Small intestine (tissue), 16 donors: ENCODE measurements around the gene INPP4A. TPM values are rescaled to one million over a fixed set of nuclear protein-coding genes. Genes with fewer than 3 reads are reported as not detected.

ENCODE experiments used
- DNase-seq, 2 donors: peaks; one replicate each; pipeline versions ENCODE4 v3.0.0 to v3.0.0-alpha.2; 2013
- FAIRE-seq: peaks from 2 replicates; lab custom pipeline; 2012; peaks lifted over from hg19 to GRCh38; lab: Jason Lieb, UNC
- H3K27ac ChIP-seq, 3 donors: one replicate each; pipeline ENCODE4 v1.5.1; 2013; ENCODE audit warnings: low read length in 2 of 3, mild to moderate bottlenecking in 2 of 3, control low read depth in 1 of 3, inconsistent platforms in 1 of 3, low read depth in 1 of 3, moderate library complexity in 1 of 3
- H3K27me3 ChIP-seq, 3 donors: one replicate each; pipeline ENCODE4 v1.6.1; 2013; ENCODE audit warnings: low read length in 3 of 3, inconsistent platforms in 1 of 3; ENCODE audit not compliant: control insufficient read depth in 3 of 3, insufficient read depth in 3 of 3
- H3K36me3 ChIP-seq, 3 donors: one replicate each; pipeline ENCODE4 v1.6.1; 2013; ENCODE audit warnings: low read length in 3 of 3, inconsistent platforms in 1 of 3, low read depth in 1 of 3, mild to moderate bottlenecking in 1 of 3, moderate library complexity in 1 of 3; ENCODE audit not compliant: control insufficient read depth in 3 of 3, insufficient read depth in 2 of 3
- H3K4me1 ChIP-seq, 3 donors: one replicate each; pipeline ENCODE4 v1.6.1; 2013; ENCODE audit warnings: low read length in 2 of 3, inconsistent platforms in 1 of 3, low read depth in 1 of 3, mild to moderate bottlenecking in 1 of 3, moderate library complexity in 1 of 3; ENCODE audit not compliant: control insufficient read depth in 3 of 3, insufficient read depth in 2 of 3
- H3K4me3 ChIP-seq, 3 donors: one replicate each; pipeline ENCODE4 v1.5.1; 2013; ENCODE audit warnings: low read length in 3 of 3, control low read depth in 1 of 3, inconsistent platforms in 1 of 3, low read depth in 1 of 3, mild to moderate bottlenecking in 1 of 3, moderate library complexity in 1 of 3
- H3K9me3 ChIP-seq, 2 donors: one replicate each; pipeline ENCODE4 v1.6.1; 2013; ENCODE audit warnings: low read depth in 1 of 2, low read length in 1 of 2; ENCODE audit not compliant: control insufficient read depth in 2 of 2, insufficient read depth in 1 of 2
- WGBS, 3 donors: extraction: QIAGEN DNeasy Blood & Tissue Kit; methylation state at CpG; one replicate each; pipeline ENCODE4 v1.1.7; 2013; 5-methylcytosine and 5-hydroxymethylcytosine counted together
- long read RNA-seq, 10 donors: transcript quantifications; one replicate each; lab custom pipeline, GENCODE V29; 2026
- polyA plus RNA-seq, 4 donors: library from polyadenylated mRNA; stranded (reverse) in 3 of 4; unstranded in 1 of 4; fragments of 200-250 nt in 3 of 4; fragments of 120-200 nt in 1 of 4; gene quantifications; one replicate each; pipeline versions ENCODE4 v1.2.1 to v1.2.3, GENCODE V29; 2013
- donor health status: healthy with polysubstance abuse.
- donor health status: control.
- donor health status: control.
- donor health status: Bipolar disorder and iron deficiency.
- donor health status: healthy.

The INPP4A gene
- 1 to 10 TPM; 1.6 to 8.3 (median 4.1) TPM for polyA plus RNA-seq
- long read RNA-seq, donor 1 = 0 reads
- long read RNA-seq, donor 2 = 0 reads
- long read RNA-seq, donor 3 = 0 reads
- long read RNA-seq, donor 4 = 0 reads
- long read RNA-seq, donor 5 = 0 reads
- long read RNA-seq, donor 6 = 0 reads
- long read RNA-seq, donor 7 = 0 reads
- long read RNA-seq, donor 8 = 0 reads
- long read RNA-seq, donor 9 = 0 reads
- long read RNA-seq, donor 10, partial matches to known transcripts = 77 of 77 reads
- long read RNA-seq, donor 10, other reads (novel, unspliced or antisense) = 0 of 77 reads

GRCh38 chr2:98444436-98445176 lies at the start of gene INPP4A:
INPP4A (plus strand) TSS chr2:98444858; CDS start chr2:98520049, 75,191 bp downstream.
- no peaks in the 10 kb centered on the region for H3K36me3 ChIP-seq
- H3K9me3 ChIP-seq = no peaks in the 10 kb centered on the region
- DNase-seq (peak; percentile 71 to 89), FAIRE-seq (no peak)
- no peaks in the 10 kb centered on the region for H3K27me3 ChIP-seq
- peaks cover 0 to 16% (median 8%) of the 10 kb centered on the region in 3 donors for H3K4me1 ChIP-seq
- peak within 1 kb of the TSS; percentile 8 to 75 (median 72) for H3K27ac ChIP-seq
- H3K4me3 ChIP-seq = peak within 1 kb of the TSS; percentile 56 to 97 (median 91)
- 0 to 1% (median 0%) methylated on average over 30 to 75 of the region's 75 CpGs for WGBS, 3 donors

DNA sequence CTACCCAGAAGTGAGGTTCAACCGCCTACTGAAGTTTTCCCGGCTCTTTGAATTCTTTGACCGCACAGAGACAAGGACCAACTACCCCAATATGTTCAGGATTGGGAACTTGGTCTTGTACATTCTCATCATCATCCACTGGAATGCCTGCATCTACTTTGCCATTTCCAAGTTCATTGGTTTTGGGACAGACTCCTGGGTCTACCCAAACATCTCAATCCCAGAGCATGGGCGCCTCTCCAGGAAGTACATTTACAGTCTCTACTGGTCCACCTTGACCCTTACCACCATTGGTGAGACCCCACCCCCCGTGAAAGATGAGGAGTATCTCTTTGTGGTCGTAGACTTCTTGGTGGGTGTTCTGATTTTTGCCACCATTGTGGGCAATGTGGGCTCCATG lies 48.7 kb upstream of the INPP4A start:
- no peak for FAIRE-seq
- 82 to 95% (median 94%) methylated on average over 6 of the region's 6 CpGs for WGBS, 3 donors

GRCh38 chr2:98396745-98397355 lies 47.8 kb upstream of the INPP4A start:
- Histone ChIP-seq H3K4me3 (no peak overlapping the region), H3K27ac (no peak overlapping the region), H3K36me3 (no peaks in the 10 kb centered on the region), H3K9me3 (no peaks in the 10 kb centered on the region), H3K4me1 (no peaks in the 10 kb centered on the region), H3K27me3 (peaks cover 0 to 3% (median 3%) of the 10 kb centered on the region in 3 donors)
- FAIRE-seq (no peak), DNase-seq (no peak)
- WGBS, 3 donors = 92 to 93% (median 93%) methylated on average over 23 of the region's 23 CpGs

More for the DNA sequence above, 48.7 kb upstream of the INPP4A start:
- Histone ChIP-seq H3K27ac (no peak overlapping the region), H3K4me1 (no peaks in the 10 kb centered on the region), H3K36me3 (no peaks in the 10 kb centered on the region), H3K27me3 (peaks cover 0 to 3% (median 3%) of the 10 kb centered on the region in 3 donors), H3K9me3 (no peaks in the 10 kb centered on the region), H3K4me3 (no peak overlapping the region)
- DNase-seq = no peak

GRCh38 chr2:98399140-98399539 lies 45.5 kb upstream of the INPP4A start:
- no peak for FAIRE-seq

GRCh38 chr2:98403878-98404277 lies 40.8 kb upstream of the INPP4A start:
- H3K4me1 ChIP-seq = no peaks in the 10 kb centered on the region
- no peak overlapping the region for H3K27ac ChIP-seq
- H3K4me3 ChIP-seq = no peak overlapping the region
- H3K36me3 ChIP-seq = no peaks in the 10 kb centered on the region
- H3K9me3 ChIP-seq = no peaks in the 10 kb centered on the region
- no peak for FAIRE-seq
- DNase-seq = no peak
- H3K27me3 ChIP-seq = peaks cover 0 to 3% (median 0%) of the 10 kb centered on the region in 3 donors

More at GRCh38 chr2:98399140-98399539, 45.5 kb upstream of the INPP4A start:
- H3K36me3 ChIP-seq = no peaks in the 10 kb centered on the region
- H3K27me3 ChIP-seq = peaks cover 0 to 3% (median 3%) of the 10 kb centered on the region in 3 donors
- WGBS, 3 donors = 67 to 72% (median 70%) methylated on average over 4 of the region's 4 CpGs
- no peak overlapping the region for H3K4me3 ChIP-seq
- no peaks in the 10 kb centered on the region for H3K4me1 ChIP-seq
- H3K9me3 ChIP-seq = no peaks in the 10 kb centered on the region
- H3K27ac ChIP-seq = no peak overlapping the region
- no peak for DNase-seq

DNA sequence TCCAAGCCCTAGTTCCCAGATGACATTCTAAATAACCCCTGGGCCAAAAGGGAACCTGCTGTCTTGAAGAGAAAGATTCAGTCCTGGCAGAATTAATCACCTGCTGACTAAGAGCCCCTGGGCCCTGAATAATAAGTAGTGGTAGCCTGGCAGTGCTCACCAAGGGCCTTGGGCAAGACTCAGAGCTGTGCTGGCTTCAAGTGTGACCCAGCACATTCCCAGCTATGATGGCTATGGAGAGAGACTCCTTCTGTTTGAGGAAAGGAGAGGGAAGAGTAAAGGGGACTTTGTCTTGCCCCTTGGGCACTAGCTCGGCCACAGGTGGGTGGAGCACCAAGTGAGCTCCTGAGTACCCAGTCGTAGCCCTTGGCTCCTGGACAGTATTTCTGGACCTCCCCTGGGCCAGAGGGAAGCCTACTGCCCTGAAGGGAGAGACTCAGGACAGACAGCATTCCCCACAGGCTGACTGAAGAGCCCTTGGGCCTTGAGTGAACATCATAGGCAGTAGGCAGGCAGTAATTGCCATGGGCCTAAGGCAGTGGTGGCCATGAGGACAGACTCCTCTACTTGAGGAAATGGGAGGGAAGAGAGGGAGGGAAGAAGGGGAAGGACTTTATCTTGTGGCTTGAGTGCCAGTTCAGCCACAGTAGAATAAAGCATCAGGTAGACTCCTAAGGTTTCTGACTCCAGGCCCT lies 40.0 kb upstream of the INPP4A start:
- H3K4me1 ChIP-seq = no peaks in the 10 kb centered on the region
- peaks cover 0 to 3% (median 0%) of the 10 kb centered on the region in 3 donors for H3K27me3 ChIP-seq
- FAIRE-seq (no peak), DNase-seq (no peak)
- H3K27ac ChIP-seq = no peak overlapping the region
- no peaks in the 10 kb centered on the region for H3K9me3 ChIP-seq
- H3K36me3 ChIP-seq = no peaks in the 10 kb centered on the region
- H3K4me3 ChIP-seq = no peak overlapping the region
- WGBS, 3 donors = 78 to 85% (median 82%) methylated on average over 2 of the region's 2 CpGs

- no peaks in the 10 kb centered on the region for H3K36me3 ChIP-seq
- FAIRE-seq (no peak), DNase-seq (no peak)
- H3K9me3 ChIP-seq = no peaks in the 10 kb centered on the region
- WGBS, 3 donors = 76 to 92% (median 84%) methylated on average over 2 of the region's 2 CpGs
- no peaks in the 10 kb centered on the region for H3K4me1 ChIP-seq
- no peak overlapping the region for H3K27ac ChIP-seq
- H3K4me3 ChIP-seq = no peak overlapping the region
- peaks cover 0 to 3% (median 0%) of the 10 kb centered on the region in 3 donors for H3K27me3 ChIP-seq
These were observed 39.4 kb upstream of the INPP4A start for GRCh38 chr2:98405301-98405700.

GRCh38 chr2:98408155-98408554 lies 36.5 kb upstream of the INPP4A start:
- no peaks in the 10 kb centered on the region for H3K4me1 ChIP-seq
- no peaks in the 10 kb centered on the region for H3K36me3 ChIP-seq
- H3K9me3 ChIP-seq = no peaks in the 10 kb centered on the region
- H3K27me3 ChIP-seq = no peaks in the 10 kb centered on the region
- 80 to 82% (median 82%) methylated on average over 5 of the region's 5 CpGs for WGBS, 3 donors
- no peak for FAIRE-seq
- no peak overlapping the region for H3K4me3 ChIP-seq
- DNase-seq = no peak
- H3K27ac ChIP-seq = no peak overlapping the region
